Right lobe of liver (tissue), 6 donors: ENCODE measurements around the gene DAO. TPM values are rescaled to one million over a fixed set of nuclear protein-coding genes. Genes with fewer than 3 reads are reported as not detected.
A peak's percentile ranks its signal among the peaks of the same experiment; 100 is the strongest.

ENCODE experiments used
- ATAC-seq, 4 donors: fragments of 200-7000 bp; cut with Tn5 transposase; one replicate each; pipeline ENCODE4 v1.9.1; 2020; ENCODE audit warnings: mild to moderate bottlenecking in 4 of 4, moderate library complexity in 4 of 4
- DNase-seq, 3 donors: peaks; one replicate each; pipeline ENCODE4 v3.0.0-alpha.2; 2020
- H3K27ac ChIP-seq, 3 donors: fragments of 200-600 bp; one replicate each; pipeline ENCODE4 v1.8.0; 2022
- H3K27me3 ChIP-seq, 2 donors: fragments of 200-600 bp; one replicate each; pipeline ENCODE4 v1.8.0; 2022
- H3K36me3 ChIP-seq, 4 donors: fragments of 200-600 bp; sonication (generic) in 1 of 4; one replicate each; pipeline versions ENCODE4 v1.5.1 to v1.8.0; 2017 to 2022; ENCODE audit warnings: control low read depth in 1 of 4
- H3K4me1 ChIP-seq, 4 donors: fragments of 200-600 bp; sonication (generic) in 1 of 4; one replicate each; pipeline versions ENCODE4 v1.5.1 to v1.8.0; 2017 to 2022; ENCODE audit warnings: control low read depth in 1 of 4
- H3K4me3 ChIP-seq, 3 donors: fragments of 200-600 bp; one replicate each; pipeline ENCODE4 v1.8.0; 2022
- H3K9me3 ChIP-seq, 4 donors: fragments of 200-600 bp; sonication (generic) in 1 of 4; one replicate each; pipeline versions ENCODE4 v1.5.1 to v1.8.0; 2017 to 2022; ENCODE audit warnings: control low read depth in 1 of 4
- CTCF ChIP-seq, 4 donors: fragments of 200-600 bp in 3 of 4; fragments of 450-650 bp in 1 of 4; IDR thresholded peaks; one replicate each; pipeline versions ENCODE4 v1.5.1 to v1.8.0; 2016 to 2022; ENCODE audit warnings: antibody characterized with exemption in 4 of 4, mild to moderate bottlenecking in 2 of 4
- POLR2A ChIP-seq: fragments of 450-650 bp; IDR thresholded peaks from one replicate; pipeline ENCODE4 v1.6.1; 2017; ENCODE audit warnings: antibody characterized with exemption, mild to moderate bottlenecking
- WGBS: methylation state at CpG from one replicate; pipeline ENCODE4 v1.1.6; 2018; ENCODE audit warnings: low coverage, low lambda C conversion rate; ENCODE audit not compliant: insufficient coverage; ENCODE audit errors: missing lambda C conversion rate; 5-methylcytosine and 5-hydroxymethylcytosine counted together
- intact Hi-C, 2 donors: fragments of 100-400 bp; cut with DNase I; formaldehyde crosslinking; loops; one replicate each; pipeline versions ENCODE4 v1.11.2 to v1.14.1; 2022
- total RNA-seq, 6 experiments: library from RNA; depleted of rRNA in 2 of 6; stranded (reverse); fragments of >200 nt in 2 of 6; fragmentation: NEBNext Ultra II Directional in 3 of 6; extraction: Animal tissue kit (Norgen Biotek cat#: 25700) in 3 of 6; gene quantifications; one replicate each; pipeline versions ENCODE4 v1.1.0 to v1.2.4, GENCODE V29; 2016 to 2023
- donor health status: DM: no; HTN: yes; CAD: no.
- donor health status: DM: no; HTN: no; CAD: no.
- donor health status: DM: no; HTN: no; CAD: no.
- donor health status: DM: no; HTN: yes; CAD: no.
- donor health status: DM: no; HTN: yes; CAD: no.

The DAO gene
- total RNA-seq, 6 experiments from 2014 or later, result 26.7 to 70.2 (median 45.0) TPM

GRCh38 chr12:108875280-108875679 lies 4.6 kb upstream of the DAO start:
- H3K4me3 ChIP-seq, result no peak overlapping the region
- no peak for TF ChIP-seq POLR2A
- no peak for TF ChIP-seq CTCF (IDR thresholded peaks at IDR 0.05)
- no peaks in the 10 kb centered on the region for H3K36me3 ChIP-seq
- H3K4me1 ChIP-seq, result peaks cover 0 to 17% (median 3%) of the 10 kb centered on the region in 4 donors
- no peaks in the 10 kb centered on the region for H3K9me3 ChIP-seq
- intact Hi-C loops, result no loop called here
- ATAC-seq (no peak), DNase-seq (no peak)
- no peak overlapping the region for H3K27ac ChIP-seq
- no peaks in the 10 kb centered on the region for H3K27me3 ChIP-seq
- WGBS, result 83% methylated on average over 1 of the region's 1 CpG

- no peaks in the 10 kb centered on the region for H3K27me3 ChIP-seq
- no peak for DNase-seq
- H3K36me3 ChIP-seq, result no peaks in the 10 kb centered on the region
- 70% methylated on average over 2 of the region's 3 CpGs for WGBS
- no peak for TF ChIP-seq CTCF (IDR thresholded peaks at IDR 0.05)
- no peak for TF ChIP-seq POLR2A
- ATAC-seq, result no peak
- H3K9me3 ChIP-seq, result no peaks in the 10 kb centered on the region
- H3K27ac ChIP-seq, result no peak overlapping the region
- peaks cover 0 to 16% (median 3%) of the 10 kb centered on the region in 4 donors for H3K4me1 ChIP-seq
- intact Hi-C loops, result no loop called here
- no peak overlapping the region for H3K4me3 ChIP-seq
These were observed 4.1 kb upstream of the DAO start for GRCh38 chr12:108875682-108876361.

DNA sequence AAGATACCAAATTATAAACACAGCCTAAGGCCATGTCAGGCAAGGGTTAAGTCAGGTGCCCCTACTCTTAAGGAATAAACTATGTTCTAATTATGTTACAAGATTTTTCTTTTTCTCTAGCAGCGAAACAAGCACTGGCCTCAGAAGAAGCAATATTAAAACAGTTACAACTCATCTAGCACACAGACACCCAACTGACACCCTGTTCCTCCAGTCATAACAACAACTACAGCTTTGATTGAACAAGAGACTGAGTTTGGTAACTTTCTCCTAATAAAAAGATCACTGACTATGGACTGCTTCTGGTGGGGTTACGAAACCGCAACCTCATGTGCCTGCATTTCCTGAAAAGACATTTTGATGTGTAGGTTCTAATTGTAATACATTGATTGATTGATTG lies 3.3 kb upstream of the DAO start:
- WGBS, result 88% methylated on average over 3 of the region's 3 CpGs
- DNase-seq (no peak), ATAC-seq (no peak)
- H3K4me3 ChIP-seq, result no peak overlapping the region
- peaks cover 0 to 10% (median 3%) of the 10 kb centered on the region in 4 donors for H3K4me1 ChIP-seq
- H3K27me3 ChIP-seq, result no peaks in the 10 kb centered on the region
- H3K9me3 ChIP-seq, result no peaks in the 10 kb centered on the region
- intact Hi-C loops, result no loop called here
- H3K27ac ChIP-seq, result no peak overlapping the region
- H3K36me3 ChIP-seq, result no peaks in the 10 kb centered on the region
- TF ChIP-seq POLR2A (no peak), CTCF (IDR thresholded peaks at IDR 0.05) (no peak)

- Histone ChIP-seq H3K4me3 (no peak overlapping the region), H3K9me3 (no peaks in the 10 kb centered on the region), H3K4me1 (peaks cover 0 to 30% (median 13%) of the 10 kb centered on the region in 4 donors), H3K36me3 (no peaks in the 10 kb centered on the region), H3K27ac (no peak overlapping the region), H3K27me3 (no peaks in the 10 kb centered on the region)
- no peak for TF ChIP-seq CTCF (IDR thresholded peaks at IDR 0.05)
- TF ChIP-seq POLR2A, result no peak
- WGBS, result 37% methylated on average over 3 of the region's 3 CpGs
- intact Hi-C loops, result no loop called here
- DNase-seq (peak in 1 of 3 donors; percentile 48), ATAC-seq (peak in 1 of 4 donors; percentile 45)
These were observed 2.1 kb downstream of the DAO start for GRCh38 chr12:108881953-108882352.
